ENCODE results near the gene PPCS.

PPCS gene

DNA sequence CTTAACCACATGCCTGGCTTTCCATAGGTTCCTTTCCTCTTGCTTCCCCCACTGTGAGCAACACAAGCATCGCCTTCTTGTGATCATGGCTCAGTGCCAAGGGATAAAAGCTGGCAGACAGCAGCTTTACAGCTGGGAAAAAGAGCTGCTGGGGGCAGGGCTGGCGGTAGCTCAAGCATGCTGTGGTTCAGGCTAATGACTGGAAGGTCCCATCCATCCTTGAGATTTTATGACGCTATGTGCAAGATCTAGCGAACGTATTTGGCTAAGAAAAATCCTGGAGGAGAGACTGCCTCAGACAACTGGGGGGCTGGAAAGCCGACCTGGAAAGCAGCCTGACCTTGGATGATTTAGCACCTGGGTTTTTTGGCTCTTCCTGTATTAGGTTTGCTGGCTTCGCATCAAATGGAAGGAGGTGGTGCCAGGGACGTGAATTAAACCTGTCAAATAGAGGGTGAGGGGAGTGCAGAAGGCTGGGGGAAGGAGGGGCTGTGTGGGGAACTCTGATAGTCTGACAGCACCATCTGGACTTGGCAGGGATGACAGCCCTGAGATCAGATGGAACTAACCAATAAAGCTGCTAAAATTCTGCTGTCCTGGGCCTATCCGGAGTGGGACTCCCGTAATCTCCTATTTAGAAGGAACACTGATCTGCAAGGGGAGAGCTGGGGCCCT is 35.3 kb upstream of the PPCS start:
- TF ChIP-seq CTCF (IDR thresholded peaks at IDR 0.05; ENCODE audit: borderline replicate concordance, insufficient read depth, low read depth, low read length), result no peak
- no peak overlapping the region for H3K4me3 ChIP-seq (ENCODE audit: low read depth, low read length)

DNA sequence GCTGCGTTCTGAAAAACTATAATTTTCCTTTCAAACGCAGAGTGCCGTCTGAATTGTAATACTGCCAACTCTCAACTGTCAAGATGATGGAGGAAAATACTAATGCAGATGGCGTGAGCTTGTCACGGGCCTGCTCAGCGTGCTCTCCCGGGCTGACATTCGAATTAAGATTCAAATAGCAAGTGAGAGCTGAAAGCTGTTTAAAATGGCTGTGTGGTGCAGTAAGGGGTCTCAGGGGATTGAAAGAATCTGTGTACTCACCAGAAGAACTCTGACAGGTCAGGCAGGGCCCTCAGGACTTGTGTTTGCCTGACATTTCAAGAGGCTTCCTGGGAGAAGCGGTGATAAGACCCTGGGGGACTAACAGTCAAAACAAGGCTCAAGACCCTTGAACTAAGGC is 33.6 kb upstream of the PPCS start:
- TF ChIP-seq CTCF (IDR thresholded peaks at IDR 0.05; ENCODE audit: borderline replicate concordance, insufficient read depth, low read depth, low read length), result no peak
- no peak overlapping the region for H3K4me3 ChIP-seq (ENCODE audit: low read depth, low read length)

DNA sequence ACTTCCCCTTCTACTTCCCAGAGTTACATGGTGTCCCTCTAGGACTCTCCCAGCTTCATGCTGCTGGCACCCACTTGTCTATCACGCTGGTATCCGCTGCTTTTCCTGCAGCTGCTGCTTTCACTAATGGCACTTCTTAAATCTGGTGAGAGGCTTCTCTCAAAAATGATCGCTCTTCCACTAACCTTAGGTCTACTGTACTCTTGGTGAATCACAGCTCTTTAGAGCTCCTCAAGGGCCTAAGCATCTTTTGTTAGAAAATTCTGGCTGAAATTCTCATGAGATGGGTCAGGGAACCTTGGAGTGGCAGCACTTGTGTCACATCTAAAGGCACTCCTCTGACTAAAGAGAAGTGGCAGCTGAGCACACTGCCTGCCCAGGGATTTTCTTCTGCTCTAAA is 32.7 kb upstream of the PPCS start:
- TF ChIP-seq CTCF (IDR thresholded peaks at IDR 0.05; ENCODE audit: borderline replicate concordance, insufficient read depth, low read depth, low read length), result no peak
- H3K4me3 ChIP-seq (ENCODE audit: low read depth, low read length), result no peak overlapping the region

GRCh38 chr1:42424201-42424600 is 32.1 kb upstream of the PPCS start:
- TF ChIP-seq CTCF (IDR thresholded peaks at IDR 0.05; ENCODE audit: borderline replicate concordance, insufficient read depth, low read depth, low read length), result no peak
- no peak overlapping the region for H3K4me3 ChIP-seq (ENCODE audit: low read depth, low read length)

DNA sequence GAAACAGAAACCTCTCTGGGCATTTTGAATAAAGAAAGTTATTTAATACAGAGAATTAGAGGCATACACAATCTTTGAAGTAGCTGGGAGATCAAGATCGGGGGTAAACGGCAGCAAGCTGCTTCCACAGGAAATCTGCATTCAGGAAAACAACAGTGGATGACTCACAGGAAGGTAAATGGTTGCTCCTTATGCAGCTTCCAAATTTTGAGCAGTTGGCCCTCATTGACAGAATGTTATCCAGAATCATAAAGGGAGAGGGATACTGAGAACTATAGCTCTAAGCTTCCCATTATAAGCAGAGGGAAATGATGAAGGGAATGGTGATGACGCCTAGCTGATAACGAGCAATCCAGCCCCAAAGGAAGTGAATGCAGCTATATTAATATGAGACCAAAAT is 29.1 kb upstream of the PPCS start:
- H3K4me3 ChIP-seq (ENCODE audit: low read depth, low read length), result no peak overlapping the region
- TF ChIP-seq CTCF (IDR thresholded peaks at IDR 0.05; ENCODE audit: borderline replicate concordance, insufficient read depth, low read depth, low read length), result no peak

DNA sequence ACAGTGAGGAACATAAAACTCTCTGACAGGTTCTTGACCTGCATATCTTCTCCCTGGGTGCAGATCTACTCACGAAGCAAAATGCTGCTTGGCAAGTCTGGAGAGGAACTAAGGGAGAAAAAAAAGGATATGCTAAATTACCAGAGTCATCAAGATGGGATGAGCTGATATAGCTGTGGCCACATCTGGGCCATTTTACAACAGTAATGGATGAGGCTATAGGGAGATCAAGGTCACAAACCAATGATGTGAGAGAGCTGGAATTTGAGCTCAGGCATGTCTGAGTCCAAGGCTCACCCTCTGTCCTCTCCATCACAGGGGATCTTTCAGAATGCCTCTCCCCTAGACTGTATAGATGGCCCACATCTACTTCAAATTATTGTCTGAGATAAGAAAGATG is 26.7 kb upstream of the PPCS start:
- no peak overlapping the region for H3K4me3 ChIP-seq (ENCODE audit: low read depth, low read length)
- no peak for TF ChIP-seq CTCF (IDR thresholded peaks at IDR 0.05; ENCODE audit: borderline replicate concordance, insufficient read depth, low read depth, low read length)

- no peak overlapping the region for H3K4me3 ChIP-seq (ENCODE audit: low read depth, low read length)
- no peak for TF ChIP-seq CTCF (IDR thresholded peaks at IDR 0.05; ENCODE audit: borderline replicate concordance, insufficient read depth, low read depth, low read length)
Measured at GRCh38 chr1:42430286-42431135, 25.8 kb upstream of the PPCS start.

Data from GM12875 (cell line).